SU-DHL-6 (cell line): ENCODE results near the gene RABEP1.

Experiments
- H2AFZ ChIP-seq: fragments of 200-600 bp; sonication (generic); 2 replicates; pipeline ENCODE4 v1.6.1; 2014; ENCODE audit warnings: low read depth, mild to moderate bottlenecking, moderate library complexity, mixed read lengths, antibody characterized with exemption, low read length; ENCODE audit not compliant: severe bottlenecking
- H3F3A ChIP-seq: fragments of 200-600 bp; shearing (Covaris generic); 2 replicates; pipeline ENCODE4 v1.6.0; 2016; ENCODE audit warnings: antibody characterized with exemption, mild to moderate bottlenecking; ENCODE audit not compliant: insufficient read depth
- H3K27ac ChIP-seq: fragments of 200-600 bp; sonication (generic); 2 replicates; pipeline ENCODE4 v1.5.1; 2016; ENCODE audit warnings: low read depth, mild to moderate bottlenecking, low read length, moderate library complexity, mixed read lengths
- H3K27me3 ChIP-seq: fragments of 200-600 bp; sonication (generic), shearing (Covaris generic); 2 replicates; pipeline ENCODE4 v1.6.0; 2014; ENCODE audit warnings: mild to moderate bottlenecking, low read length
- H3K36me3 ChIP-seq: fragments of 200-600 bp; sonication (generic); 2 replicates; pipeline ENCODE4 v1.6.1; 2014; ENCODE audit warnings: mild to moderate bottlenecking, low read length, mixed read lengths
- H3K4me2 ChIP-seq: fragments of 300-600, 200-600 bp; shearing (Covaris generic), sonication (generic); 2 replicates; pipeline ENCODE4 v1.6.0; 2014; ENCODE audit warnings: low read length, low read depth, mild to moderate bottlenecking; ENCODE audit not compliant: poor library complexity, severe bottlenecking
- H3K4me3 ChIP-seq: fragments of 200-600 bp; sonication (generic); 2 replicates; pipeline ENCODE4 v1.5.1; 2014; ENCODE audit warnings: antibody characterized with exemption, low read length, mild to moderate bottlenecking, mixed read lengths; ENCODE audit not compliant: insufficient read depth, poor library complexity, severe bottlenecking
- H3K79me2 ChIP-seq: fragments of 200-600 bp; sonication (generic); 2 replicates; pipeline ENCODE4 v1.6.1; 2014; ENCODE audit warnings: mild to moderate bottlenecking, low read length, moderate library complexity; ENCODE audit not compliant: insufficient read depth
- H3K9ac ChIP-seq: fragments of 200-600 bp; sonication (generic); 2 replicates; pipeline ENCODE4 v1.7.0; 2014; ENCODE audit warnings: mild to moderate bottlenecking, low read length
- H3K9me2 ChIP-seq: fragments of 200-600 bp; sonication (generic); replicated peaks from 2 replicates; pipeline ENCODE4 v1.6.1; 2014; ENCODE audit warnings: low read length; ENCODE audit not compliant: insufficient read depth
- H3K9me3 ChIP-seq: fragments of 200-600 bp; sonication (generic); 2 replicates; pipeline ENCODE4 v1.6.1; 2014; ENCODE audit warnings: low read length, mixed read lengths; ENCODE audit not compliant: insufficient read depth
- H4K20me1 ChIP-seq: fragments of 200-600 bp; sonication (generic); 2 replicates; pipeline ENCODE4 v1.6.1; 2014; ENCODE audit warnings: low read depth, mild to moderate bottlenecking, antibody characterized with exemption, low read length, moderate library complexity, mixed read lengths
- CTCF ChIP-seq: fragments of 200-600 bp; sonication (generic); IDR thresholded peaks from one replicate; pipeline ENCODE4 v1.5.1; 2017; ENCODE audit warnings: antibody characterized with exemption, mild to moderate bottlenecking, low read length, moderate library complexity; ENCODE audit not compliant: insufficient read depth, poor library complexity, severe bottlenecking
- EZH2phosphoT487 ChIP-seq: fragments of 200-600 bp; sonication (generic), shearing (Covaris generic); conservative IDR thresholded peaks from 2 replicates; pipeline ENCODE4 v1.6.1; 2018; ENCODE audit warnings: mild to moderate bottlenecking, antibody characterized with exemption, low read length, moderate library complexity, mixed read lengths

Gene RABEP1

GRCh38 chr17:5413682-5414081 lies 131.6 kb downstream of the RABEP1 start:
- TF ChIP-seq EZH2phosphoT487 (no peak), CTCF (no peak)
- Histone ChIP-seq H3K27ac (no peak overlapping the region), H3K9me3 (no peaks in the 10 kb centered on the region), H4K20me1 (peaks cover 11% of the 10 kb centered on the region; the same call in 1 of the 2 replicates), H3K79me2 (peaks cover 74% of the 10 kb centered on the region), H3F3A (peaks cover 4% of the 10 kb centered on the region), H3K27me3 (no peaks in the 10 kb centered on the region), H3K9me2 (no peaks in the 10 kb centered on the region), H2AFZ (no peak overlapping the region), H3K4me3 (no peak overlapping the region), H3K36me3 (peaks cover 51% of the 10 kb centered on the region), H3K4me2 (no peak overlapping the region), H3K9ac (no peak overlapping the region)

DNA sequence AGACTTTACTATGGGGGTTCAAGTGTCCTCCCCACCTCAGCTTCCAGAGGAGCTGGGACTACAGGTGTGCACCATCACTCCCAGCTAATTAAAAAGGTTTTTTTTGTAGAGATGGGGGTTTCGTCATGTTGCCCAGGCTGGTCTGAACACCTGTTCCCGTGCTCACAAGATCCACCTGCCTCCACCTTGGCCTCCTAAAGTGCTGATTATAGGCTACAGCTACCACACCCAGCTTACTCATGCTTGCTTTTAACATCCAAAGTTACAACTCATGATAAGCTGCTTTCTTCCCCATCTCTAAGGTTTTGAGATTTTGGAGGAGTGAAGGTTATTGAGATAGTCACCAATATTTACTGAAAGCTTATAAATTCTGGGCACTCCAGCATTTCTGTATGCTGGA lies 134.8 kb downstream of the RABEP1 start:
- H3K27ac ChIP-seq = no peak overlapping the region; the same call in 1 of the 2 replicates
- H3K4me3 ChIP-seq = peak overlapping the region; percentile 4
- H3K9me2 ChIP-seq = no peaks in the 10 kb centered on the region
- peaks cover 86% of the 10 kb centered on the region for H3K79me2 ChIP-seq
- peak overlapping the region; percentile 11; the same call in 1 of the 2 replicates for H3K9ac ChIP-seq
- H2AFZ ChIP-seq = no peak overlapping the region
- peak overlapping the region; percentile 74 for H3K4me2 ChIP-seq
- H3F3A ChIP-seq = peaks cover 10% of the 10 kb centered on the region
- H3K9me3 ChIP-seq = no peaks in the 10 kb centered on the region
- peaks cover 33% of the 10 kb centered on the region for H3K36me3 ChIP-seq
- H3K27me3 ChIP-seq = no peaks in the 10 kb centered on the region
- peaks cover 7% of the 10 kb centered on the region; the same call in 1 of the 2 replicates for H4K20me1 ChIP-seq
- TF ChIP-seq CTCF (no peak), EZH2phosphoT487 (no peak)

GRCh38 chr17:5418858-5419355 lies 136.8 kb downstream of the RABEP1 start:
- TF ChIP-seq CTCF (no peak), EZH2phosphoT487 (no peak)
- Histone ChIP-seq H3K36me3 (peaks cover 27% of the 10 kb centered on the region), H3K9me2 (no peaks in the 10 kb centered on the region), H2AFZ (peak overlapping the region; percentile 10), H3K27me3 (no peaks in the 10 kb centered on the region), H3F3A (peaks cover 10% of the 10 kb centered on the region), H3K79me2 (peaks cover 77% of the 10 kb centered on the region), H3K9ac (peak overlapping the region; percentile 91), H3K27ac (peak overlapping the region; percentile 90), H3K9me3 (no peaks in the 10 kb centered on the region), H3K4me2 (peak overlapping the region; percentile 74), H4K20me1 (peaks cover 7% of the 10 kb centered on the region; the same call in 1 of the 2 replicates), H3K4me3 (peak overlapping the region; percentile 89)
